HG03469 (cell line): ENCODE measurements around the gene STRBP.

Experiments
- ATAC-seq: cut with Tn5 transposase; IDR thresholded peaks from one replicate; pipeline ENCODE4 v1.9.1; 2021; ENCODE audit warnings: mild to moderate bottlenecking, moderate library complexity, moderate number of reproducible peaks; ENCODE audit not compliant: unreplicated experiment

STRBP gene

DNA sequence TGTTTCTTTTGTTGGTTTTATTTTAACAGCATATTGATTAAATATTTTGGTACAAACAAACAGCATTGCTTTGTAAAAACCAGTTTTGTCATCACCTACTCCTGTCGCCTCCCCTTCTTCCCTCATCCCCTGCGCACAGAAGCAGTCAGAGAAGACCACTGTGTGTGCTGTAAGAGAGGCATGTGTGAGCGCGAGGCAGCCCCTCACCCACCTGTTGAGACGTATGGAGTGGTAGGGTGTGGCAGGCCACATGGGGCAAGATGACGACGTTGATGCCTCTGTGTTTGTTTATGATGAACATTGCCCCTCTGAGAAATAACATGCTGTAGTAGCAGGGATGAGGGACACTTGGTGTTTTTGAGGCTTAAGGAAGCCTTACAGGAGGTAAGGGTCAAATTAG, 163.6 kb downstream of the STRBP start:
- ATAC-seq: no peak

DNA sequence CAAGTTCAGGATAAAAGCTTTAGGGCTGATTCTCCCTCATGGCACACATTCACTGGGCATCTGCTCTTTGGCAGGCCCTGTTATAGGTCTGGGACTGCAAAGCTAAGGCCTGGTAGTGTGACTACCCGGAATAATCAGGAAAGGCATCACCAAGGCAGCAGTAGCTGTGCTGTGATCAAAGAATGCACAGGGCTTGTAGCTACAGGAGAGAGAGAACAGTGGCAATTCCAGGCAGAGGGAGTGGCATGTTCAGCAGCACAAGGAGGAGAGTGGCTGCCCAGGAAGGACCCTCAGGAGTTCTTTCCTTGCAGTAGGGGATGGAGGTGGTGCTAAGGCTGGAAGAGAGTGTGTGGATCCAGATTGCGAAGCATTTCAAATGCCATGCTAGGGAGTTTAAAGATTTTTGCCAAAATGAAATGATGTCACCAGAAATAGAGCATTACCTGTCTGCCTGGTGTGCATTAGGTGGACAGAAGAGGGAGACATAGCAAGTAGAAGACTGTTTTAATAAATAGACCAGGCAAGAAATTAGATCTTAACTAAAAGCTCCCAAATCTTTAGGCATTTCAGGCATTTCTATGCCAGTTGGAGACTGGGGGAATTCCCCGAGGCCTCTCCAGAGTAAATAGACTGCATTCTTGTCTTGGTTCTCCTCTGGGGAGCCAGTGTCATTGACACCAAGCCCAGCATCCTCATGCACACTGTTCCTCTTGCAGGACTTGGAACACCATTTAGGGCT, 165.8 kb downstream of the STRBP start:
- ATAC-seq: no peak

DNA sequence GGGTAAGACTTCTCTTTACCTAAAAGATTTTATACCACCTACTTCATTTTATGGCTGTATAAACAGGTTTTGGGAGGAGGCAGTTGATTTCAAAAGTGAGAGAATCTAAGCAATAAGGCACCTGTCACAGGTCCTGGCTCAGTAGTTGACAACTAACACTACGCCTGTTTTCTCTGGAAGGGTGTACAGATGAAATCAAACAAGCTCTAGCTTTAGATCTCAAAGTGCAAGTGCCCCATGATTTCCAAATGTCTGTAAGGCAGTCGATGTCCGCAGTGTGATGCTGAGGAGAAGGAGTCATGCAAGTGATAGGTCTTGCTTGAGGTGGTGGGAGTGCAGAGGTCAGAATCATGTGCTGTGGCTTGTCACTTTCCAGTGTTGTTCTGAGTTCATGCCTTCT, 168.8 kb downstream of the STRBP start:
- ATAC-seq: no peak

DNA sequence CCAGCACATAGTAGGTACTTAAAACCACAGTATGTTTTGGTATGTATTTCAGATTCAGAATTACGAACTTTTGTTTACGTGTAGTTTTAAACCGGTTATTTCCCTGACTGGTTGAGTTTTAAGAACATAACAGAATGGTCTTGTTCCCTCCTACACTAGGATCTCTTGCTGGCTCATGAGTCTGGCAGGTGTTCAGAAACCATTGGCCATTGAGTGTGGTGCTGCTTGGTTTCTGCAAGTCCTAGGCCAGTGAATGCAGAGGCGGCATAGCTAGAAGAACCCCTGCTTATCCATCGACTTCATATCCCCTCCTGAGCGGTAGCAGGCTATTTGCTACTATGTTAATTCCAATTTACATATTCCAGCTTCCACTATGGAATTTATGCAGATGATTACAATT, 169.3 kb downstream of the STRBP start:
- ATAC-seq: no peak

DNA sequence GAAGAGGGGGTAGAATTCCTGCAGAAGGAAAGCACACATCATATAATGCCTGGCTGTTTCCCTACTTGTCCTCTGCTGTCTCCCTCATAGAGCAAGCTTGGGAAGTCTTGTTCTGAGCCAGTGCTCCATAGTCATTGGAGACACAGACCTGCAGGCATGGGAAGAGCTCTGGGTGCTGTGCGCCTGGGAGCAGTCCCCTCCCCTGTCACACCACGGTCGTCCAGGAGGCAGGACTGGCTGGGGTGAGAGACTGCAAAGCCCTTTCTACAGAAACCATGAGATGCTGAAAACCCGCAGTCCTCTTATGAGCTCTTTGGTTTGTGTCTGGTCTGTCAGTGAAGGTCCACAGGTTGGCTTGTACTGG, 170.3 kb downstream of the STRBP start:
- no peak for ATAC-seq

DNA sequence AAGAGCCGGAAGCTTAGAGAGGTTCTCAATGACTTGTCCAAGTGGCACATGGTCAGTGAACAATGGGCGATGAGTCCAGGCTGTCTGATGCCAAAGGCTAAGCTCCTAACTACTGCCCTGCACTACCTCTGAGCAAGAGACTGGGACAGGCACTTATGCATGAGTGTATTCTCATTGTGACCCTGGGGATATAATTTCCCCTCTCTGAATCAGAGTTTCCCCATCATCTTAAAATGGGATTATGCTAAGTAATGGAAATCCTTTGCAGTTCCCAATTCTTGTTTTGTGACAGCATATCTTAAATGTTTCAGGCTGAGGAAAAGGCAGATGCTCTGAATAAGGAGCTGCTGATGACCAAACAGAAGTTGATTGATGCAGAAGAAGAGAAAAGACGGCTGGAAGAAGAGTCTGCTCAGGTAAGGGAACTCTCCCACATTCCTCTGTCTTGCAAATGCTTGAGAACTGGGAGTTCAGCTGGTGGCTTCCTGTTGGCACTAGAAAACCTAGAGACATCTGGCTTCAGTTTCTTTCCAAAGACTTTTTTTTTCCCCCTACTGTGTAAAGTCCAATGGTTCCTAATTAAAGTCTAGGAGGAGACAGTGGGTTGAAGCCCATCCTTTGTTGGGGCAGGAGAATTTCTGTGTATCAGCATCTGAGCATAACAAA, 170.8 kb downstream of the STRBP start:
- ATAC-seq: no peak

DNA sequence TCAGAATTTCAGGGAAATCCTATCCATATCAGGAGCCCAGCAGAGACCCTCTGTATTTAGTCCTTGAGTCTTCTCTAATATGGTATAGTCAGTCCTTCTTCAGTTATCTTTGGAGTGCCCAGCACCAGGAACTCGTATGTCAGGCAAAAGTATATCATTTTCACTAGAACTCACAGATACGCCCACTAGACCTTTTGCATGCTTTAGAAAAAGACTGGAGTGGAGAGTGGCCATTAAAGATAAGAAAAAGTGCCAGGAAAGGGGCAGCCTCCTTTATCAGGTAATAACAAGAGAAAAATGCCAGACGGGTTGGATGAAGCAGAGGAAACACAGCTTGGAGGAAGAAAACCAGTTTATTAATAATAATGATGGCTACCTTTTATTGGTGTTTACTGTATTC, 171.4 kb downstream of the STRBP start:
- ATAC-seq: no peak

DNA sequence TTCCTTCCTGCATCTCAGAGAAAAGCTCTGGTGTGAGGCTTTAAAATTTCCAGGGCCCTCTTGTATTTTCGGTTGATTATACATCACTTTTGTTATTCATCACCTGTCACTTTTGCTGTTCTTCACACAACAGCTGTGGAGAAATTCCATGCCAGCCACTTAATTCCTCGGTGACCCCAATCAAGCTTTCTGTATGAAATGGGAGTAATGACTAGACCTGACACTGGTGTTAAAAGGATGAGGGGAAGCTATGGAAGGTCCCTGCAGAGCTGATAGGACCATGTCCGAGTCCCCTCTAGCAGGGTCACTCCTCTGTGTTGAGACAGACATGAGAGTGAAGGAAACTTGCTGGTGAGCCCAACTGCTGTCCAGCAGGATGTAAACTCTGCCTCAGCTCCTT, 175.2 kb downstream of the STRBP start:
- no peak for ATAC-seq

DNA sequence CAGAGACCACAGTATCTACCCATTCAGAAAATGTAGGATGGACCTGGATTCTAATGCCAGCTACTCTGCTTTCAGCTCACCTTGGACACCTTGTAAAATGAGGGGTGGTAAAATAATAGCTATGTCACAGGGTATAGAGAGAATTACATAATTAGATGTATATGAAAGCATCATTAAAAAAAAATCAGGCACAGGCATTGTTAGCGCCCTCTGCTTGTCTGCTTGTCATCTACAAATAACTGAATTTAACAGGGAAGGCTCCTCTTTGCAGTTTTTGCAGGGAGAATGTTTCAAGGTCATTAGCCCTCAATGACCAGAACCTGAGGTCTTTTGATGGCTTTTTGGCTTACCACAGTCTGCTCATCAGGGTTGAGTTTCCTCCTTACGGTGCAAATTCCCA, 176.9 kb downstream of the STRBP start:
- no peak for ATAC-seq

DNA sequence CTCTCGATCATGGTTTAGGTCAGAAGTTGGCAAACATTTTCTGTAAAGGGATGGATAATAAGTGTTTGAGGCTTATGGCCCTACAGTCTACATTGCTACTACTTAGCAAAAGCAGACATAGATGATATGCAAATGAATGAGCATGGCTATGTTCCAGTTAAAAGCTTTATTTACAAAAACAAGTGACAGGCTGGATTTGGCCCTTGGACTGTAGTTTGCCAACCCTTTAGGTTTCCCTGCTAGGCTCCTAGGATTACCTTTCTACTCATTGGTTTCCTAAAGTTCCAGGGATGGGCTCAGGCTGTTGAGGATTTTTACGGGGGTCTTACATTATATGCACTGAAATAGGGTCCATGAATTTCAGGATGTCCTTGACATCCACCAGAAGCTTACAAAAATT, 177.4 kb downstream of the STRBP start:
- no peak for ATAC-seq

DNA sequence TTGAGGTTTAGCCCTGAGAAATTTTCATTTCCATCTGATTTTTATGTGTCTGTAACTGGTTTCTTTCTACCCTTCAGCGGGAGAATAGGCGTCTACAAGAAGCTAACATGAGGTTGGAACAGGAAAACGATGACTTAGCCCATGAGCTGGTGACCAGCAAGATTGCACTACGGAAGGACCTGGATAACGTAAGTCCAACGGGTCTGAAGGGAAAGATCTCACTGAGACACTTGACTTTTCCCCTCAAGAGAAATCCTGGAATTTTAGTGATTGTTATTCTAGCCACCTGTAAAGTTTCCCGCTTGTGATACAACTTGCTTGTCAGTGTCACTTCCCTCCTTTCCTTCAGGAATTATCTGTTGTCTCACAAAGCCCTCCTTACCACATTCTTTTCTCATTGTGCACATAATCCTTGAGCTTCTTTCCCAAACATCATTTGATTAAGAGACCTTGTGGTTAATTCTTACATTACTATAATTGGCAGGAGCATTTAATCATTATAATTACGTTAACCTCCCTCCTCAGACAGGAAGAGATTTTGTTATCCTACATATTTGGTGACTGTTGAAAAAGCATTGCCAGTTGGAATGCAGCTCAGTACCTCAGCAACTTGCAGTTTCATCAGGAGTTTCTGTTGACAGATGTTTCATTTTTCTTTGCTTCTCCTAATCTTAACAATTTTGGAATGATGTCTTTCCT, 178.0 kb downstream of the STRBP start:
- no peak for ATAC-seq

DNA sequence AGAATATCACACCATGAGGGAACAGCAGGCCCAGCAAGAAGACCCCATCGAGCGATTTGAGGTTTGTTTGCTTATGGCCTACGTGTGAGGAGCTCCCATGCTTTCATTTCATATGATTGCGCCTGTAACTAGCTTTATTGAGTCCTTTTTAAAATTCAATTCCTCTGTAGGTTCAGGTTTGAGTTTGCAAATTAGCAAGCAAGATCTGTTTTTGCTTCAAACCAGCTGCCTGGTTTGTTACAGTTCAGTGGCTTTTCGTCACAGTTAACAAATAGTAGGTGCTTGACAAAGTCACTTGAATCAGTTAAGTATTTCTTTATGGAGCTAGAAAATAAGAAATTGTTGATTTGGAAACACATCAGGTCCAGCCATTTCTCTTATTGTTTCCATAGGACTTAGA, 178.6 kb downstream of the STRBP start:
- ATAC-seq: no peak

DNA sequence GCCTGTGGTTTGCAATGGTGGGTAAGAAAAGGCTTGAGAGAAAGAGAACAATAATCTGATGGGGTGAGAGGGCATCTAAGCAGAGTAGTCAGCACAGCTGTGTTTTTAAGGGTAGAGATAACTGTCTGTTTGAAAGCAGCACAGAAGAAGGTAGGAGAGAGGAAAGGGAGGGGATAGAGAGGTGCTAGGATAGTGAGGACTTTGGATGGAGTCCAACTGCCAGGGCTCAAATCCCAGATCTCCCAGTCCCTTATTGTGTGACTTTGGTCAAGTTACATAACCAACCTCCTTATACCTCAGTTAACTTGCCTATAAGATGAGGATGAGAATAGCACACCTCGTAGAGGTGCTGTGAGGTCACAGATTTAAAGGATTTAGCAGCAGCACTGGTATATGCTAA, 179.3 kb downstream of the STRBP start:
- no peak for ATAC-seq

DNA sequence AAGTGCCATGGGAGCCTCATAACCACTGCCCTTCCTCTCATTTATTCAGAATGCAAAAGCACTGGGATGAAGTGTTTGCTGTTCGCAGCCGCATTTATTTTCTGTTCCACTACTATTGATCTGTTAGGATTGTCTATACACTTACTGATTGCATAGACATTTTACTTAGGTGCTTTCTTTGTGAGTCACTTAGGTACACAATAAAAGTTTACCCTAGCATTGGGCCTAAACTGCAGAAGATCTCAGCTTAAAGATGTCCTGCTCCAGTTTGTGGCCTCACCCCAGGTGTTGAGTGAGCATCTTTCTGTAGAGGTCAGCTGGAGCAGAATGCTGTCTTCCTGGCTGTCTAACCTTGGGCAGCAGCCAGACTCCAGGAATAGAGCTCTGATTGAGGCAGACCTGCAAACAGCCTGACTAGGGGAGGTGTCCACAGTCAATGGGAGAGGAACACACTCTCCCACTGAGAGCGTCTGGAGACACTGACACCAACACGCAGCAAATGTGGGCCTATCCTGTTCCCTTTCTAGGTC, 181.0 kb downstream of the STRBP start:
- ATAC-seq: no peak

DNA sequence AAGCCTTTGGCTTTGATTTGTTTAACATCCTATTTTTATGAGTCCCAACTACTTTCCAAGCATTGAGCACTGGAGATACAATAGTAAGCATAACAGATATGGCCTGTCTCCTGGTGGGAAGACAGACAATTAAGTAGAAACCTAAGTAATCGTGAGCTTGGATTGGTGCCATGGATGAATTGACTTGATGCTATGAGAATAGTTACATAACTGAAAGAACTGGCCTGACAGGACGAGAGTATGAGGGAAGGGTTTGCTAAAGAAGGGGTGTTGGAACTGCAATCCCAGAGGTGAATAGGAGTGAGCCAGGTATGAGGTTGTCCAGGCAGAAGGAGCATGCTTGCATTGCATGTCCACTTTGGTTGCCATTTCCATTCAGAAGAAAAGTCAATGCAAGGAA, 182.5 kb downstream of the STRBP start:
- ATAC-seq: no peak

DNA sequence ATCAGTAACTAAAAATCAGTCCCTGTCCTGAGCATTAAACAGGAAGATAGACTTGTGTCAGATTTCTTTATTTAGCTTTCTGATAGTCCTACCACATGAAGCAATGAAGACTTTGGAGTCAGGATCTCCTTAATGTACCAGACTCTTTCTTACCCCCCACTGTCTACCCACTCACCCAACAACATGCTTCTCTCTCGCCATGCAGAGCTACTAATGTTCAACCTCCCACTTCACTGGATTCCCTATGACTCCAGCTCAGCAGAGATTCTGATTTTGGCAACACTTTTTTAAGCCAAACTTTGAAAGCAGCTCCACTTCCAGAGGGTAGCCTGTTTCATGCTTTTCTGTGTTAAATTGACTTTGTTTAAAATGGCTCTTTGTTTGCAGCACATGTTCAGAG, 184.1 kb downstream of the STRBP start:
- no peak for ATAC-seq

DNA sequence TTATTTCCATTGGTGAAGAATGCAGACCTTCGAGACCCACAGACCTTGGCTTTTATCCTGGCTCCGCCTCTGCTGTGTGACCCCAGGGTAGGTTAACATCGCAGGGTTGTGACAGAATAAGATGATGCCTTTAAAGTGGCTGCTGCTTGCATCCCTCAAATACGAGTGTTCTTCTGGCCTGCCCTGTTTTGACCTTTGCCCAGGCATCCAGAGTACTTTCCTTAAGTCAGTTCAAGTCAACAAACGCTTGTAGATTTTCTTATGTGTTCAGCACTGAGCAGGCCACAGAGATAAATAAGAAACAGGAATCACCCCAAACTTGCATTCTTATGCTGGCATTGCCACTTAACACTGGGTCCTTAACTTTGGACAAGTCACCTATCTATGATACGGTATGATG, 184.7 kb downstream of the STRBP start:
- ATAC-seq: no peak

DNA sequence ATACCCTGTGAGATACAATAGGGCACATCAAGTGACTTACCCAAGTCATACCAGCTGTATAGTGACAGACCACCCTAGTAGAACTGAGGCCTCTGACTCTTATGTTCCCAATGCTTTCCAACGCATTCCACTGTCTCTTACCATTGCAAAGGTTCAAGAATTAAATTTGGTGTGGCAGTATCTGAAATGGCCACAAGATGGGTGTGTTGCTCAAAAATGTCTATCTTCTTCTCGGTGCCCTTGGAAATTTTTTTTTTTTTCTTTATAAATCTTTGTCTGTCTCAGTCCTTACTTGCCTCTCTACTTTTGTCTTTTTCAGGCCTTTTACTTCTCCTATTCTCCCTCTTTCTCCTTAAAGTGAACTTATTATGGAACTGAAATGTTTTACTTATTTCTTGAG, 186.6 kb downstream of the STRBP start:
- no peak for ATAC-seq

DNA sequence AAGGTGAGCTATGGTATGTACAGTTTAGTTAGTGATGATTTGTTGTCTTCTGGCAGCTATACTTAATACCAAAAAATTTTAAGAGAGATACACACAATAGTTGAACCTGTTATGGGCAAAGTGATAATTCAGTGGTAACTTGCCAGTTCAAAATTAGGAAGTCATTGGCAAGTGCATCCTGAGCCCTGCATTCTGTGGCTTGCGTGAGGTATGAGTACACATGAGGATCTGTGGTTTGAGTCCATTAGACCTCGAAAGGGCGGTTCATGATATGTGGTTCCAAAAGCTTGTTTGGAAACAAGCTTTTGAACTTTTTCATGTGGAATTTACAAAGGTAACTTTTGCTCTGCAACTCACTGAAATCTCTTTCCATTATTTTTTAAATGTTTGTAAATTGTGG, 187.9 kb downstream of the STRBP start:
- no peak for ATAC-seq

DNA sequence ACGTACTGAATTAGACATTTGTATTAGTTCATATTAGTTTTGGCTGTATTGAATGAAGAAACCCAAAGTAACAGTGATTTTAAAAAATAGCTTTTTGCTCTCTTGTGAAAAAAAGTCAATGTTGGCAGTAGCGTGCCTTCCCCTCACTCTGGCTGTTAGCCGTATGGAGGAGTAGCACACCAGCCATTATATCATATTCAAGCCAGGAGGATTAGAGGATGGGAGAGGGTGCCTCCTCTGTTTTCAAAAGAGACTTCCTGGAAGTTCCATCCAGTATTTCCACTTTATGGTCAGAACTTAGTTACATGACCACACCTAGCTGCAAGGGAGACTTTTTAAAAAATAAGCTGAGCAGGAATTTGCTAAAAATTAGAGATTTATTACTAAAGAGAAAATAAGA, 193.8 kb downstream of the STRBP start:
- ATAC-seq: no peak

DNA sequence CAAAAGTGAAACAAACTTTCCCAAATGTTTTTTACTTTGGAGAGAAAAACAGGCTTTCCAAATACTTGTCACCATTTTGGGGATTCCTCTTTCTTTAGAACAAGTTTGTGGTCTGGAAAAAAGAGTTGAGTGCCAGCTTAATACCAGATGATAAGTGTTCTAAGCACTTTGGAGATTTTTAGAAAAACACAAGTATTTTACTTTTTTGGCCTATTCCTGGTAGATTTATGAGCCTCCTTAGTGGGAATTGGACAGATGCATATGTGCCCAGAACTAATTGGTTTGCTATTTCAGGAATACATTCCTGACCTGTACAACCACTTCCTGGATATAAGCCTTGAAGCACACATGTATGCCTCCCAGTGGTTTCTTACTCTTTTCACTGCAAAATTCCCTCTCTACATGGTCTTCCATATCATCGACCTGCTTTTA, 194.4 kb downstream of the STRBP start:
- ATAC-seq: no peak

DNA sequence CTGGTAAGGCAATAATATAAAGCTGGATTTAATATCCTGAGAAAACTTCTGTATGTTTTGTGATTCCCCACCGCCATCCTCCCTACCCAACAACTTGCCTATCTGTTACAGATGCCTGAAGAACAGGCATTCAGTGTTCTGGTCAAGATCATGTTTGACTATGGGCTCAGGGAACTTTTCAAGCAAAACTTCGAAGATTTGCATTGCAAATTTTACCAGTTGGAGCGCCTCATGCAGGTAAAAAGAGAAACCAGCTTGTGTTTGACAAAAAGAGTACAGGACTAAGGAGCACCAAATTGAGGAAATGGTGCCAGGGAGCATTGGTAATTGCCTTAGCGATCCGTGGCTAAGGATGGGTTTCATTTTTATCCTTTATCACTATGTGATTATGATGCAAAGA, 194.9 kb downstream of the STRBP start:
- ATAC-seq: no peak
